ENCODE results near the gene RPL26.

- peak; percentile 49 to 59 (median 54) for TF ChIP-seq CTCF (IDR thresholded peaks at IDR 0.05)
- peak; percentile 67 for TF ChIP-seq POLR2A (IDR thresholded peaks at IDR 0.05)
These were observed 6.5 kb downstream of the RPL26 start, which contains the start of gene KRABD2 for GRCh38 chr17:8376271-8377067.

Data from right lobe of liver (tissue), 4 donors.